ENCODE results near the gene TNN.

Gene TNN

GRCh38 chr1:175148068-175148467 lies 80.4 kb downstream of the TNN start:
- no peak for DNase-seq

GRCh38 chr1:175150596-175151319 lies 83.1 kb downstream of the TNN start:
- no peak for DNase-seq

- DNase-seq, result peak; percentile 52
Measured at GRCh38 chr1:175152006-175152652, 84.5 kb downstream of the TNN start.

- DNase-seq, result peak; percentile 42
Measured at GRCh38 chr1:175154629-175155472, 87.2 kb downstream of the TNN start.

GRCh38 chr1:175155473-175155856 lies 87.8 kb downstream of the TNN start:
- no peak for DNase-seq

GRCh38 chr1:175155936-175156335 lies 88.3 kb downstream of the TNN start:
- DNase-seq, result no peak

GRCh38 chr1:175157200-175157599 lies 89.6 kb downstream of the TNN start:
- no peak for DNase-seq

GRCh38 chr1:175158170-175158591 lies 90.5 kb downstream of the TNN start:
- DNase-seq, result no peak

- no peak for DNase-seq
Measured at GRCh38 chr1:175162955-175163354, 95.3 kb downstream of the TNN start.

- no peak for DNase-seq
Measured at GRCh38 chr1:175163702-175164101, 96.1 kb downstream of the TNN start.

GRCh38 chr1:175164751-175165150 lies 97.1 kb downstream of the TNN start:
- DNase-seq, result no peak

- DNase-seq, result no peak
Measured at GRCh38 chr1:175166746-175167145, 99.1 kb downstream of the TNN start.

- no peak for DNase-seq
Measured at GRCh38 chr1:175167861-175168260, 100.2 kb downstream of the TNN start.

GRCh38 chr1:175168782-175169181 lies 101.1 kb downstream of the TNN start:
- DNase-seq, result no peak

- no peak for DNase-seq
Measured at GRCh38 chr1:175169286-175170018, 101.8 kb downstream of the TNN start.

- no peak for DNase-seq
Measured at GRCh38 chr1:175171036-175171913, 103.6 kb downstream of the TNN start.

- DNase-seq, result no peak
Measured at GRCh38 chr1:175172503-175172902, 104.9 kb downstream of the TNN start.

GRCh38 chr1:175173531-175173930 lies 105.9 kb downstream of the TNN start:
- no peak for DNase-seq

GRCh38 chr1:175174309-175175102 lies 106.9 kb downstream of the TNN start:
- no peak for DNase-seq

GRCh38 chr1:175176246-175176645 lies 108.6 kb downstream of the TNN start:
- DNase-seq, result no peak

- no peak for DNase-seq
Measured at GRCh38 chr1:175178056-175178455, 110.4 kb downstream of the TNN start.
